Gastroesophageal sphincter (tissue), 4 donors: Measurements from ENCODE around the gene UBE2L6. TPM values are rescaled to one million over a fixed set of nuclear protein-coding genes. Genes with fewer than 3 reads are reported as not detected.

ENCODE experiments used
- ATAC-seq: fragments of 150-250 bp; one replicate; pipeline ENCODE4 v1.9.1; 2016; ENCODE audit warnings: mild to moderate bottlenecking, moderate library complexity
- H3K27ac ChIP-seq, 4 donors: fragments of 200-600 bp; sonication (generic) in 3 of 4; 1 replicate in 3 of 4; 2 replicates in 1 of 4; pipeline ENCODE4 v1.5.1; 2016 to 2019
- H3K27me3 ChIP-seq: fragments of 200-600 bp; sonication (generic); one replicate; pipeline ENCODE4 v1.5.1; 2019
- H3K36me3 ChIP-seq, 2 donors: fragments of 200-600 bp; sonication (generic); one replicate each; pipeline ENCODE4 v1.5.1; 2019; ENCODE audit warnings: control low read depth in 1 of 2
- H3K4me1 ChIP-seq, 3 donors: fragments of 200-600 bp; sonication (generic); 1 replicate in 2 of 3; 2 replicates in 1 of 3; pipeline ENCODE4 v1.5.1; 2016 to 2019; ENCODE audit warnings: control low read depth in 2 of 3
- H3K4me3 ChIP-seq, 2 donors: fragments of 200-600 bp; sonication (generic); one replicate each; pipeline ENCODE4 v1.5.1; 2019; ENCODE audit warnings: mild to moderate bottlenecking in 1 of 2, moderate library complexity in 1 of 2
- H3K9me3 ChIP-seq, 3 donors: fragments of 200-600 bp; sonication (generic); one replicate each; pipeline ENCODE4 v1.5.1; 2017 to 2019; ENCODE audit warnings: control low read depth in 2 of 3
- EP300 ChIP-seq: sonication (generic); formaldehyde crosslinking; IDR thresholded peaks from one replicate; pipeline ENCODE4 v1.6.1; 2017; ENCODE audit warnings: antibody characterized with exemption, mild to moderate bottlenecking
- POLR2A ChIP-seq, 2 donors: fragments of 450-650 bp; IDR thresholded peaks; one replicate each; pipeline ENCODE4 v1.6.1; 2017; ENCODE audit warnings: antibody characterized with exemption in 2 of 2, mild to moderate bottlenecking in 2 of 2, moderate library complexity in 1 of 2
- POLR2AphosphoS5 ChIP-seq: sonication (generic); formaldehyde crosslinking; IDR thresholded peaks from one replicate; pipeline ENCODE4 v1.6.1; 2017; ENCODE audit warnings: antibody characterized with exemption
- WGBS, 2 donors: methylation state at CpG; one replicate each; pipeline ENCODE4 v1.1.5; 2018; ENCODE audit warnings: low coverage in 1 of 2; 5-methylcytosine and 5-hydroxymethylcytosine counted together
- total RNA-seq, 4 donors: library from RNA; depleted of rRNA; stranded (reverse); fragments of >200 nt; gene quantifications; one replicate each; pipeline ENCODE4 v1.1.0, GENCODE V29; 2016
- TF ChIP-seq, protein P1 (sequence below), 4 experiments: fragments of 200-600 bp in 2 of 4; fragments of 450-650 bp in 2 of 4; sonication (generic) in 1 of 4; IDR thresholded peaks; one replicate each; pipeline ENCODE4 v1.5.1; 2017 to 2019; ENCODE audit warnings: antibody characterized with exemption in 4 of 4, mild to moderate bottlenecking in 2 of 4, moderate library complexity in 2 of 4

The UBE2L6 gene
- total RNA-seq, 4 donors from 2014 or later: 15.3 to 34.6 (median 28.3) TPM

DNA sequence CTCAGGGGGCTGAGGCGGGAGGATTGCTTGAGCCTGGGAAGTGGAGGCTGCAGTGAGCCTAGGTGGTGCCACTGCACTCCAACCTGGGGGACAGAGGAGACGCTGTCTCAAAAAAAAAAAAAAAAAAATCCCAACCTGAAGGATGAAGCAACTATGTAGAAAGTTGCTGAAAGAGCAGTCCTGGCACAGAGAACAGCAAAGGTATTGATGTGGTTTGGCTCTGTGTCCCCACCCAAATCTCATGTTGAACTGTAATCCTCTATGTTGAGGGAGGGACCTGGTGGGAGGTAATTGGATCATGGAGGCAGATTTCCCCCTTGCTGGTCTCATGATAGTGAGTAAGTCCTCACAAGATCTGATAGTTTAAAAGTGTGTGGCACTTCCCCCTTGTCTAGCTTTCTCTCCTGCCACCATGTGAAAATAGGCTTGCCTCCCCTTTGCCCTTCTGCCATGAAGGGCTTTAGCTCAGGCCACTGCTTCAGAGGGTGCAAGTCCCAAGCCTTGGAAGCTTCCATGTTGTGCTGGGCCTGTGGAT is 19.3 kb upstream of the UBE2L6 start:
- no peaks in the 10 kb centered on the region for H3K4me1 ChIP-seq
- H3K9me3 ChIP-seq: no peaks in the 10 kb centered on the region
- no peaks in the 10 kb centered on the region for H3K36me3 ChIP-seq
- 0 to 100% methylated on average over 1 of the region's 2 CpGs for WGBS, 2 donors
- peaks cover 5% of the 10 kb centered on the region for H3K27me3 ChIP-seq
- TF ChIP-seq EP300: no peak
- ATAC-seq: no peak
- H3K4me3 ChIP-seq: no peak overlapping the region
- no peak overlapping the region for H3K27ac ChIP-seq

DNA sequence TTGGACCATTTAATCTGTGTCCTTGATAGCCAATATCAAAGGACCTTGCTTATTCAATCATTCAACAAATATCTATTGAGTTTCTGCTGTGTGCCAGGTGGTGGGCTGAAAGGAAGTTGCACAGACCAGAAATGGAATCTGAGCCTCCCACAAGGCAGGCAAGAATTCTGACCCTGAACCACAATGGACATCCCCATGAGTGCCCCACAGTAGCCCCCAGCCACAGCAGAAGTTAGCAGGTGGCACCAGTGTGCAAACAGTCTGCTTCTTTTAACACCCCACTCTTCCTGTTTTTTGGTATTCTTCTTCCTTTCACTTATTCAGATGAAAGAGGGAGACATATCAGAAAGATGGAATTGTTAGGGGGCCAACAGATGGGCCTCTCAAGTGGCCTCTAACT is 17.8 kb upstream of the UBE2L6 start:
- no peaks in the 10 kb centered on the region for H3K4me1 ChIP-seq
- TF ChIP-seq, protein P1, sequence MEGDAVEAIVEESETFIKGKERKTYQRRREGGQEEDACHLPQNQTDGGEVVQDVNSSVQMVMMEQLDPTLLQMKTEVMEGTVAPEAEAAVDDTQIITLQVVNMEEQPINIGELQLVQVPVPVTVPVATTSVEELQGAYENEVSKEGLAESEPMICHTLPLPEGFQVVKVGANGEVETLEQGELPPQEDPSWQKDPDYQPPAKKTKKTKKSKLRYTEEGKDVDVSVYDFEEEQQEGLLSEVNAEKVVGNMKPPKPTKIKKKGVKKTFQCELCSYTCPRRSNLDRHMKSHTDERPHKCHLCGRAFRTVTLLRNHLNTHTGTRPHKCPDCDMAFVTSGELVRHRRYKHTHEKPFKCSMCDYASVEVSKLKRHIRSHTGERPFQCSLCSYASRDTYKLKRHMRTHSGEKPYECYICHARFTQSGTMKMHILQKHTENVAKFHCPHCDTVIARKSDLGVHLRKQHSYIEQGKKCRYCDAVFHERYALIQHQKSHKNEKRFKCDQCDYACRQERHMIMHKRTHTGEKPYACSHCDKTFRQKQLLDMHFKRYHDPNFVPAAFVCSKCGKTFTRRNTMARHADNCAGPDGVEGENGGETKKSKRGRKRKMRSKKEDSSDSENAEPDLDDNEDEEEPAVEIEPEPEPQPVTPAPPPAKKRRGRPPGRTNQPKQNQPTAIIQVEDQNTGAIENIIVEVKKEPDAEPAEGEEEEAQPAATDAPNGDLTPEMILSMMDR (IDR thresholded peaks at IDR 0.05): no peak
- TF ChIP-seq EP300: no peak
- TF ChIP-seq POLR2AphosphoS5: no peak
- TF ChIP-seq POLR2A (IDR thresholded peaks at IDR 0.05): no peak
- no peak overlapping the region for H3K27ac ChIP-seq
- H3K27me3 ChIP-seq: peaks cover 5% of the 10 kb centered on the region
- no peak overlapping the region for H3K4me3 ChIP-seq
- ATAC-seq: no peak
- no peaks in the 10 kb centered on the region for H3K9me3 ChIP-seq
- H3K36me3 ChIP-seq: no peaks in the 10 kb centered on the region

DNA sequence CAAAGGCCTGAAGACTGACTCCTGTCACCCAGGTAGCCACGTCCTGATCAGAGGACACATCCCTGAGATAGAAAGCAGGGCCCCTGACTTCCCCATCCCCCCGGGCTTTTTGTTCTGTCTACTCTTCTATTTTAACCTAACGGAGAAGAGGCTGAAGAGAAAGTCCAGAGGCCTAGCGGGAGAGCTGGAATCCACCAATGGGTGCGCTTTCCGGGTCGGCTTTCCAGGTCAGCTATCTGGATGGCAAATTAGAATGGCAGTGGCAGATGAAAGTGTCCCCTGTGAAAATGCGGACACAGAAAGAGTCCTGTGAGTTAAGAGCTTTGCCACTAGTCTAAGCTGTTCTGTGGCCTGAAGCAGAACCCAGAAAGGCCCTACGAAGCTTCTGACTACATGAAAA is 16.9 kb upstream of the UBE2L6 start:
- no peaks in the 10 kb centered on the region for H3K9me3 ChIP-seq
- H3K4me3 ChIP-seq: no peak overlapping the region
- TF ChIP-seq POLR2AphosphoS5: no peak
- TF ChIP-seq, protein P1 (IDR thresholded peaks at IDR 0.05): no peak
- no peak for TF ChIP-seq EP300
- no peak for TF ChIP-seq POLR2A (IDR thresholded peaks at IDR 0.05)
- no peak for ATAC-seq
- no peaks in the 10 kb centered on the region for H3K36me3 ChIP-seq
- no peak overlapping the region for H3K27ac ChIP-seq
- 84 to 85% methylated on average over 2 to 7 of the region's 9 CpGs for WGBS, 2 donors
- H3K27me3 ChIP-seq: peaks cover 5% of the 10 kb centered on the region
- no peaks in the 10 kb centered on the region for H3K4me1 ChIP-seq

DNA sequence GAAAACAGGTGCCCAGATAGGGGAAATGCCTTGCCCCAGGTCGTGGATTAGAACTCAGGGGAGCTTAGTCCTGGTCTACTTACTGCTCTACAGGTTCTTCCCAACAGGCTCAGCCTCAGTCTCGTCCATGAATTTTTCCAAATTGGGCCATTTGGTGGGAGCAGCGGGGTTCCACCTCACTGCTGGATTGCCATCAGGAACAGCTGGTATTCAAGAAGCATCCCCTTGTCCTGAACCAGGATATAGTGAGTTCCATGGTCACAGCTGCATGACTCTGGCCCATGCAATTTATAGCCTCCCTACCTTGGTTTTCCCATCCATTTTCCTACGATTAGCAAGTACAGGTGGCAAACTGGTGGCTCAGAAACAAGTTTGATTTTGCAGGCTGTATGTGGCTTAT is 6.6 kb upstream of the UBE2L6 start:
- Histone ChIP-seq H3K4me3 (no peak overlapping the region), H3K4me1 (peaks cover 0 to 8% (median 2%) of the 10 kb centered on the region in 3 donors), H3K27me3 (no peaks in the 10 kb centered on the region), H3K36me3 (no peaks in the 10 kb centered on the region), H3K9me3 (no peaks in the 10 kb centered on the region), H3K27ac (no peak overlapping the region)
- 28 to 44% methylated on average over 3 of the region's 4 CpGs for WGBS, 2 donors
- ATAC-seq: no peak
- TF ChIP-seq, protein P1 (IDR thresholded peaks at IDR 0.05): no peak
- TF ChIP-seq POLR2A (IDR thresholded peaks at IDR 0.05) (no peak), POLR2AphosphoS5 (no peak), EP300 (no peak)

DNA sequence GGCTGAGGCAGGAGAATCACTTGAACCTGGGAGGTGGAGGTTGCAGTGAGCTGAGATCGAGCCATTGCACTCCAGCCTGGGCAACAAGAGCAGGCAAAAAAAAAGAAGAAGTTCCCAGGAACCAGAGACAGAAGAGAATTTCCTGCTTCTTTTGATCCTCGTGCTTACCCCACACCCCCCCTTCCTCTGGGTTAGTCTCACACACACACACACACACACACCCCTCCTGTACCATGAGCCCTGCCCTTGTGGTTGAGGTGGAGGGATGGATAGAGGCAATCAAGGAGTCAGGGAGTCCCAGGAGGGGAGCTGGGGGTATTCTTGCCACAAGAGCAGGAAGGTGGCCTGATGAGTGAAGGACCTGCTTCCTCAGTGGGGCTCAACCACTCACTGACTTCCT is 4.1 kb upstream of the UBE2L6 start:
- WGBS, 2 donors: 60 to 80% methylated on average over 1 to 2 of the region's 2 CpGs
- H3K9me3 ChIP-seq: no peaks in the 10 kb centered on the region
- no peak for TF ChIP-seq POLR2AphosphoS5
- no peak for TF ChIP-seq POLR2A (IDR thresholded peaks at IDR 0.05)
- no peak for TF ChIP-seq EP300
- TF ChIP-seq, protein P1 (IDR thresholded peaks at IDR 0.05): no peak
- H3K36me3 ChIP-seq: no peaks in the 10 kb centered on the region
- H3K27ac ChIP-seq: no peak overlapping the region
- no peak for ATAC-seq
- H3K4me1 ChIP-seq: peaks cover under 1 to 24% (median 10%) of the 10 kb centered on the region in 3 donors
- no peak overlapping the region for H3K4me3 ChIP-seq
- H3K27me3 ChIP-seq: no peaks in the 10 kb centered on the region
